Measurements from ENCODE around the gene BAZ2A.

DNA sequence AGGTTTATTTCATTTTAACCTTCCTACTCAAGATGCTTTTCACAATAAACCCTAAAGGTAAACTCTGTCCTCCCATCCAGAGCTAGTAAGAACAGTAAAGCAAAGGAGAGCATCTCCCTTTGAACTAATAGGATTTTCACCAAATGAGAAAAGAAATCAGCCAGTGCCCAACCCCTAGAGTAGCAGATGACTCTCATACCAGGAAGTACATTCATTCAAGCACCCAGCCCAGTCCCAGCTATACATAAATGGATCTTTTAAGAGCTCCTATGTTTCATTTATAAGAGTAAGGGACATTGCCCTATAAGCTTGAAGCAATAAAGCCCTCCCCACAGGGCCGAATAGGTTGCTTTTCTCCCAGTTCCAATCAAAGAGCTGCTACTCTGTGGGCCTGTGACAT lies 7.6 kb downstream of the BAZ2A start:
- TF ChIP-seq POLR2A (IDR thresholded peaks at IDR 0.05) (no peak), EP300 (IDR thresholded peaks at IDR 0.05) (no peak), POLR2AphosphoS5 (IDR thresholded peaks at IDR 0.05) (no peak)
- TF ChIP-seq, protein P1, sequence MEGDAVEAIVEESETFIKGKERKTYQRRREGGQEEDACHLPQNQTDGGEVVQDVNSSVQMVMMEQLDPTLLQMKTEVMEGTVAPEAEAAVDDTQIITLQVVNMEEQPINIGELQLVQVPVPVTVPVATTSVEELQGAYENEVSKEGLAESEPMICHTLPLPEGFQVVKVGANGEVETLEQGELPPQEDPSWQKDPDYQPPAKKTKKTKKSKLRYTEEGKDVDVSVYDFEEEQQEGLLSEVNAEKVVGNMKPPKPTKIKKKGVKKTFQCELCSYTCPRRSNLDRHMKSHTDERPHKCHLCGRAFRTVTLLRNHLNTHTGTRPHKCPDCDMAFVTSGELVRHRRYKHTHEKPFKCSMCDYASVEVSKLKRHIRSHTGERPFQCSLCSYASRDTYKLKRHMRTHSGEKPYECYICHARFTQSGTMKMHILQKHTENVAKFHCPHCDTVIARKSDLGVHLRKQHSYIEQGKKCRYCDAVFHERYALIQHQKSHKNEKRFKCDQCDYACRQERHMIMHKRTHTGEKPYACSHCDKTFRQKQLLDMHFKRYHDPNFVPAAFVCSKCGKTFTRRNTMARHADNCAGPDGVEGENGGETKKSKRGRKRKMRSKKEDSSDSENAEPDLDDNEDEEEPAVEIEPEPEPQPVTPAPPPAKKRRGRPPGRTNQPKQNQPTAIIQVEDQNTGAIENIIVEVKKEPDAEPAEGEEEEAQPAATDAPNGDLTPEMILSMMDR (IDR thresholded peaks at IDR 0.05) = no peak
